A673 (cell line): ENCODE data around the gene TOMM22. TPM values are rescaled to one million over a fixed set of nuclear protein-coding genes. Genes with fewer than 3 reads are reported as not detected.

Source experiments
- BruUV-seq: library from RNA; stranded (reverse); fragments of 400-500 nt; replicated peaks from 2 replicates; lab custom pipeline; 2021; lab: Mats Ljungman, UMichigan
- CTCF ChIA-PET: fragments of 300-600 bp; sonication (Branson Sonifier 250); formaldehyde crosslinking; loops from one replicate; lab custom pipeline; 2022; ENCODE audit warnings: antibody characterized with exemption; lab: Charles Lee
- POLR2A ChIA-PET: fragments of 300-600 bp; sonication (Branson Sonifier 250); formaldehyde crosslinking; loops from one replicate; lab custom pipeline; 2022; ENCODE audit warnings: antibody characterized with exemption; ENCODE audit not compliant: low non-redundant PET; lab: Charles Lee
- DNase-seq: peaks from one replicate; pipeline ENCODE4 v3.0.0-alpha.2; 2015; ENCODE audit warnings: low spot score
- H3K27ac ChIP-seq: fragments of 200-600 bp; sonication (generic); 2 replicates; pipeline ENCODE4 v1.5.1; 2016; ENCODE audit warnings: mixed run types, low read depth, mild to moderate bottlenecking, mixed read lengths, antibody characterized with exemption, low read length; ENCODE audit not compliant: poor library complexity, severe bottlenecking
- H3K27me3 ChIP-seq: fragments of 200-600 bp; sonication (generic); replicated peaks from 2 replicates; pipeline ENCODE4 v1.6.1; 2017; ENCODE audit warnings: mixed run types, low read depth, mild to moderate bottlenecking, mixed read lengths, antibody characterized with exemption, low read length; ENCODE audit not compliant: insufficient read depth, poor library complexity
- H3K36me3 ChIP-seq: fragments of 200-600 bp; sonication (generic); 2 replicates; pipeline ENCODE4 v1.6.1; 2016; ENCODE audit warnings: mixed run types, mild to moderate bottlenecking, mixed read lengths, antibody characterized with exemption, low read length; ENCODE audit not compliant: insufficient read depth, poor library complexity, severe bottlenecking
- H3K4me1 ChIP-seq: fragments of 200-600 bp; sonication (generic); 2 replicates; pipeline ENCODE4 v1.6.1; 2017; ENCODE audit warnings: mixed run types, mild to moderate bottlenecking, mixed read lengths, antibody characterized with exemption, low read length; ENCODE audit not compliant: insufficient read depth, poor library complexity, severe bottlenecking
- H3K4me3 ChIP-seq: fragments of 200-600 bp; sonication (generic); 2 replicates; pipeline ENCODE4 v1.5.1; 2016; ENCODE audit warnings: low read depth, mixed run types, mild to moderate bottlenecking, mixed read lengths, low read length; ENCODE audit not compliant: poor library complexity, severe bottlenecking
- H3K9me3 ChIP-seq: fragments of 200-600 bp; sonication (generic); 2 replicates; pipeline ENCODE4 v1.6.1; 2016; ENCODE audit warnings: mixed run types, low read depth, mild to moderate bottlenecking, mixed read lengths, antibody characterized with exemption, low read length; ENCODE audit not compliant: poor library complexity, severe bottlenecking
- CTCF ChIP-seq: fragments of 300-800, 200-600 bp; sonication (generic); conservative IDR thresholded peaks from 2 replicates; pipeline ENCODE4 v1.5.1; 2017; ENCODE audit warnings: low read depth, mild to moderate bottlenecking, antibody characterized with exemption, low read length, moderate library complexity, mixed read lengths
- EZH2 ChIP-seq: fragments of 200-600 bp; sonication (generic); IDR thresholded peaks from 2 replicates; pipeline ENCODE4 v1.6.1; 2017; ENCODE audit warnings: borderline replicate concordance, low read depth, mild to moderate bottlenecking, mixed read lengths, antibody characterized with exemption, low read length; ENCODE audit not compliant: poor library complexity, severe bottlenecking
- intact Hi-C: fragments of 100-400 bp; cut with micrococcal nuclease; formaldehyde crosslinking; loops from one replicate; pipeline ENCODE4 v1.10.0; 2022; ENCODE audit not compliant: unreplicated experiment
- total RNA-seq: library from RNA; stranded (reverse); gene quantifications from 2 replicates; pipeline ENCODE4 v1.2.3, GENCODE V29; 2021

TOMM22 gene
- total RNA-seq, 1 experiment from 2014 or later = 152 TPM

GRCh38 chr22:38728871-38729796 is 47.4 kb downstream of the TOMM22 start:
- no TSS peak for BruUV-seq
- H3K36me3 ChIP-seq = peaks cover 89% of the 10 kb centered on the region
- intact Hi-C loops = no loop called here
- H3K27ac ChIP-seq = no peak overlapping the region
- CTCF ChIA-PET = interaction anchor here (0.6 kb wide), 1 partner anchor 131 kb away, joined by 4 read pairs; no protein-coding TSS in a partner anchor
- H3K27me3 ChIP-seq = no peaks in the 10 kb centered on the region
- POLR2A ChIA-PET = no interaction called here
- TF ChIP-seq CTCF (no peak), EZH2 (no peak)
- H3K9me3 ChIP-seq = no peaks in the 10 kb centered on the region
- H3K4me1 ChIP-seq = no peaks in the 10 kb centered on the region
- no peak overlapping the region for H3K4me3 ChIP-seq
- no peak for DNase-seq

GRCh38 chr22:38729946-38730345 is 48.2 kb downstream of the TOMM22 start:
- CTCF ChIA-PET = no interaction called here
- POLR2A ChIA-PET = no interaction called here
- TF ChIP-seq CTCF = no peak
- no peak for TF ChIP-seq EZH2
- BruUV-seq = no TSS peak
- Histone ChIP-seq H3K4me1 (no peaks in the 10 kb centered on the region), H3K9me3 (no peaks in the 10 kb centered on the region), H3K27me3 (no peaks in the 10 kb centered on the region), H3K4me3 (no peak overlapping the region), H3K36me3 (peaks cover 89% of the 10 kb centered on the region), H3K27ac (no peak overlapping the region)
- DNase-seq = no peak
- intact Hi-C loops = no loop called here

GRCh38 chr22:38730411-38730871 is 48.7 kb downstream of the TOMM22 start:
- DNase-seq = no peak
- POLR2A ChIA-PET = no interaction called here
- H3K4me1 ChIP-seq = no peaks in the 10 kb centered on the region
- H3K27ac ChIP-seq = peak overlapping the region; percentile 37
- no peak for TF ChIP-seq EZH2
- no peak for TF ChIP-seq CTCF
- no peaks in the 10 kb centered on the region for H3K27me3 ChIP-seq
- H3K9me3 ChIP-seq = no peaks in the 10 kb centered on the region
- intact Hi-C loops = no loop called here
- BruUV-seq = no TSS peak
- peaks cover 89% of the 10 kb centered on the region for H3K36me3 ChIP-seq
- no peak overlapping the region for H3K4me3 ChIP-seq
- CTCF ChIA-PET = no interaction called here
